PC-9 (cell line): ENCODE results near the gene LAMP1. TPM values are rescaled to one million over a fixed set of nuclear protein-coding genes. Genes with fewer than 3 reads are reported as not detected.

ENCODE experiments used
- BruUV-seq: library from RNA; stranded (reverse); fragments of 400-500 nt; replicated peaks from 2 replicates; lab custom pipeline; 2021; lab: Mats Ljungman, UMichigan
- CTCF ChIA-PET: fragments of 300-600 bp; sonication (Branson Sonifier 250); formaldehyde crosslinking; loops from one replicate; lab custom pipeline; 2022; ENCODE audit warnings: antibody characterized with exemption; lab: Charles Lee
- POLR2A ChIA-PET: fragments of 300-600 bp; sonication (Branson Sonifier 250); formaldehyde crosslinking; loops from one replicate; lab custom pipeline; 2022; ENCODE audit warnings: antibody characterized with exemption; ENCODE audit not compliant: unreplicated experiment; lab: Charles Lee
- DNase-seq, 2 experiments: peaks; one replicate each; pipeline versions ENCODE4 v3.0.0 to v3.0.0-alpha.2; 2015 to 2022; ENCODE audit warnings: mixed read lengths in 1 of 2
- H2AFZ ChIP-seq: fragments of 200-600 bp; sonication (generic); 2 replicates; pipeline ENCODE4 v1.8.1; 2017; ENCODE audit warnings: antibody characterized with exemption
- H3F3A ChIP-seq: fragments of 200-600 bp; sonication (generic); 2 replicates; pipeline ENCODE4 v1.8.1; 2017; ENCODE audit warnings: antibody characterized with exemption, mild to moderate bottlenecking, low read depth; ENCODE audit not compliant: insufficient read depth
- H3K27ac ChIP-seq: fragments of 200-600 bp; sonication (generic); 2 replicates; pipeline ENCODE4 v1.6.1; 2016; ENCODE audit warnings: mixed run types
- H3K27me3 ChIP-seq: fragments of 200-600 bp; sonication (generic); 2 replicates; pipeline ENCODE4 v1.6.1; 2016; ENCODE audit warnings: low read depth, mixed run types; ENCODE audit not compliant: insufficient read depth
- H3K36me3 ChIP-seq: fragments of 200-600 bp; sonication (generic); 2 replicates; pipeline ENCODE4 v1.6.1; 2016; ENCODE audit warnings: low read depth, mixed run types
- H3K4me1 ChIP-seq: fragments of 200-600 bp; sonication (generic); replicated peaks from 2 replicates; pipeline ENCODE4 v1.6.1; 2016; ENCODE audit warnings: mixed run types; ENCODE audit not compliant: insufficient read depth
- H3K4me2 ChIP-seq: fragments of 200-600 bp; sonication (generic); 2 replicates; pipeline ENCODE4 v1.6.1; 2017; ENCODE audit warnings: mixed run types
- H3K4me3 ChIP-seq: fragments of 200-600 bp; sonication (generic); 2 replicates; pipeline ENCODE4 v1.6.1; 2016; ENCODE audit warnings: mixed run types
- H3K79me2 ChIP-seq: fragments of 200-600 bp; sonication (generic); 2 replicates; pipeline ENCODE4 v1.6.1; 2017; ENCODE audit warnings: low read depth, mixed run types
- H3K9me2 ChIP-seq: fragments of 200-600 bp; sonication (generic); 2 replicates; pipeline ENCODE4 v1.8.1; 2017; ENCODE audit warnings: mild to moderate bottlenecking; ENCODE audit not compliant: insufficient read depth
- H3K9me3 ChIP-seq: fragments of 200-600 bp; sonication (generic); 2 replicates; pipeline ENCODE4 v1.8.1; 2016; ENCODE audit warnings: low read depth; ENCODE audit not compliant: insufficient read depth
- H4K20me1 ChIP-seq: fragments of 200-600 bp; sonication (generic); 2 replicates; pipeline ENCODE4 v1.8.1; 2017; ENCODE audit not compliant: insufficient read depth
- CTCF ChIP-seq: fragments of 200-600 bp; sonication (generic); conservative IDR thresholded peaks from 2 replicates; pipeline ENCODE4 v1.6.1; 2017; ENCODE audit warnings: mixed run types, antibody characterized with exemption, mild to moderate bottlenecking, moderate library complexity
- EZH2 ChIP-seq: fragments of 200-600 bp; sonication (generic); IDR thresholded peaks from 2 replicates; pipeline ENCODE4 v1.8.0; 2017; ENCODE audit warnings: antibody characterized with exemption, low read depth
- intact Hi-C: fragments of 100-400 bp; cut with micrococcal nuclease; formaldehyde crosslinking; loops from one replicate; pipeline ENCODE4 v1.10.0; 2022; ENCODE audit not compliant: unreplicated experiment
- total RNA-seq: library from RNA; stranded (reverse); gene quantifications from 2 replicates; pipeline ENCODE4 v1.2.3, GENCODE V29; 2021

LAMP1 gene
- total RNA-seq, 1 experiment from 2014 or later, result 186 TPM

GRCh38 chr13:113351514-113352026 is 54.5 kb downstream of the LAMP1 start:
- Histone ChIP-seq H3F3A (no peaks in the 10 kb centered on the region), H3K4me2 (no peak overlapping the region), H3K27me3 (no peaks in the 10 kb centered on the region), H3K9me2 (no peaks in the 10 kb centered on the region), H3K4me1 (no peaks in the 10 kb centered on the region), H3K27ac (no peak overlapping the region), H3K79me2 (no peaks in the 10 kb centered on the region), H2AFZ (no peak overlapping the region), H3K4me3 (no peak overlapping the region), H3K9me3 (no peaks in the 10 kb centered on the region), H4K20me1 (peaks cover 5% of the 10 kb centered on the region; the same call in 1 of the 2 replicates), H3K36me3 (peaks cover 6% of the 10 kb centered on the region; the same call in 1 of the 2 replicates)
- intact Hi-C loops, result no loop called here
- CTCF ChIA-PET, result no interaction called here
- POLR2A ChIA-PET, result no interaction called here
- BruUV-seq, result no TSS peak
- TF ChIP-seq CTCF, result no peak
- TF ChIP-seq EZH2, result no peak
- no peak for DNase-seq

DNA sequence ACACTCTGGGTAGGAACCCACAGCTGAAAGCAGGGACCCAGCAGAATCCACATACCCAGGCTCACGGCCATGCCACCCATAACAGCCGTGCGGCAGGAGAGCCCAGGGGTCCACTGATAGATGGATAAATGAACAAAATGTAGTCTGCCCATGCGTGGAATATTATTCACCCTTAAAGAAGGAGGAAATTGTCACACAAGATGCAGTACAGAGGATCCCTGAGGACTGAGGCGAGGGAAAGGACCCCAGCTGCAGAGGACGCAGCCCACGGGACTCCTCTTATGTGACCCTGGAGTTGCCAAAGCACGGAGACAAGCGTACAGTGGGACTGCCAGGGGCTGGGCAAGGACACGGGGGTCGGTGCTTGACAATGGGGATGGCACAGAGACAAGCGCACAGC is 56.2 kb downstream of the LAMP1 start:
- no peak for DNase-seq
- H3K27ac ChIP-seq, result no peak overlapping the region
- CTCF ChIA-PET, result no interaction called here
- intact Hi-C loops, result no loop called here
- peaks cover 6% of the 10 kb centered on the region; the same call in 1 of the 2 replicates for H3K36me3 ChIP-seq
- H3K4me1 ChIP-seq, result no peaks in the 10 kb centered on the region
- H3K4me3 ChIP-seq, result no peak overlapping the region
- H4K20me1 ChIP-seq, result peaks cover 5% of the 10 kb centered on the region; the same call in 1 of the 2 replicates
- H3K4me2 ChIP-seq, result no peak overlapping the region
- no peaks in the 10 kb centered on the region for H3K27me3 ChIP-seq
- no peaks in the 10 kb centered on the region for H3K79me2 ChIP-seq
- POLR2A ChIA-PET, result no interaction called here
- H2AFZ ChIP-seq, result no peak overlapping the region
- TF ChIP-seq CTCF, result no peak
- TF ChIP-seq EZH2, result no peak
- H3K9me2 ChIP-seq, result no peaks in the 10 kb centered on the region
- no TSS peak for BruUV-seq
- H3K9me3 ChIP-seq, result no peaks in the 10 kb centered on the region
- H3F3A ChIP-seq, result peaks cover under 1% of the 10 kb centered on the region; the same call in 1 of the 2 replicates

DNA sequence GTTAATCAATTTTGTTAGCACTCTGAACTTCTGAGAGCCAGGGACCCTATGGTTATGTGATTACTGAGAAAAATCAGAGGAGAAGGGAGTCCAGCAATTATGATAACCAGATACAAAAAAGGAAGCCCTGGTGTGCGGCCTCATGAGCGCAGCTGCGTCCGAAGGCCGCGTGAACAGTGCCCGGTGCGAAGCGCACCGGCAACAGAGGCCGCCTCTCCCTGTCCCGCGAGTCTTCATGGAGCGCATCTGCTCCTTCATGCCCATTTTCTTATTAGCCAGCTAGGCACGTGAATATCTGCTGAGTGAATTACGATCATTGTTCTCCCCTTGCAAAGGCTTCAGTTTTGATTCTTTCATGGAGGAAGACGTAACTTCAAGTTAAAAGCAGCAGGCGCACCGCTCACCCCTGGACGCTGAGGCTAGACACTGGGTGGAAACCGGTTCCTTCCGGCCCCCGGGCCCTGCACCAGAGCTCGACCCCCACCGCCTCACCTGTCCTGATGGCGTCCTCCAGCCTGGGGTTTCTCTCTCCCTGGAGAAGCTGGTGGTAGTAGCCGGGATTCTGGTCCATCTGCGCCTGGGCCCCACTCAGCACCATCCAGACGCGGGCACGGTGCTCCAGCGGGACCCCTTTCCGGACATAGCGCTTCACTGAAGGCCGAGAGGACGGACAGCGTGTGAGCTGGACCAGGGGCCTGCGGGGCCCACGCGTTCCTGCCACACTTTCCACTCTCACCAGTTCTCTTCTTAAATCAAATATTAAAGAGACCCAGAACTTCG is 58.0 kb downstream of the LAMP1 start:
- peaks cover 5% of the 10 kb centered on the region; the same call in 1 of the 2 replicates for H4K20me1 ChIP-seq
- BruUV-seq, result no TSS peak
- intact Hi-C loops, result no loop called here
- no peak overlapping the region for H3K4me3 ChIP-seq
- no peak overlapping the region for H3K4me2 ChIP-seq
- TF ChIP-seq EZH2, result no peak
- peaks cover 9% of the 10 kb centered on the region; the same call in 1 of the 2 replicates for H3F3A ChIP-seq
- DNase-seq, result no peak
- no peaks in the 10 kb centered on the region for H3K9me3 ChIP-seq
- H3K27me3 ChIP-seq, result no peaks in the 10 kb centered on the region
- H3K4me1 ChIP-seq, result no peaks in the 10 kb centered on the region
- no peaks in the 10 kb centered on the region for H3K36me3 ChIP-seq
- no peaks in the 10 kb centered on the region for H3K9me2 ChIP-seq
- ChIA-PET CTCF (no interaction called here), POLR2A (no interaction called here)
- no peaks in the 10 kb centered on the region for H3K79me2 ChIP-seq
- no peak overlapping the region for H3K27ac ChIP-seq
- no peak overlapping the region for H2AFZ ChIP-seq
